Measurements from ENCODE around the gene SLCO2A1. TPM values are rescaled to one million over a fixed set of nuclear protein-coding genes. Genes with fewer than 3 reads are reported as not detected.

Gene SLCO2A1
- total RNA-seq = under 0.01 and 0.36 TPM in 2 replicates

GRCh38 chr3:134029734-134030378 is at the start of gene SLCO2A1:
Gene SLCO2A1, minus strand, starts transcription at chr3:134029925. Its CDS starts 123 bp downstream, at chr3:134029802.
- H3K27me3 ChIP-seq (ENCODE audit: insufficient read depth, low read length) = peaks cover 29% of the 10 kb centered on the region
- peak within 1 kb of the TSS; percentile 76 for H3K4me2 ChIP-seq (ENCODE audit: insufficient read depth, low read length)
- H4K20me1 ChIP-seq (ENCODE audit: insufficient read depth, low read length) = no peaks in the 10 kb centered on the region
- H2AFZ ChIP-seq (ENCODE audit: low read length) = peak within 1 kb of the TSS; percentile 41
- H3K4me1 ChIP-seq (ENCODE audit: insufficient read depth, low read length) = peaks cover 6% of the 10 kb centered on the region
- no peaks in the 10 kb centered on the region for H3K9me3 ChIP-seq (ENCODE audit: low read depth, low read length)
- H3K27ac ChIP-seq (ENCODE audit: low read depth, low read length) = no peak within 1 kb of the TSS
- H3K79me2 ChIP-seq (ENCODE audit: insufficient read depth, low read length) = no peaks in the 10 kb centered on the region
- H3K4me3 ChIP-seq (ENCODE audit: insufficient read depth, low read length) = peak within 1 kb of the TSS; percentile 68
- no peaks in the 10 kb centered on the region for H3K36me3 ChIP-seq (ENCODE audit: insufficient read depth, low read length)
- DNase-seq (ENCODE audit: insufficient read length, low spot score, missing footprints) = peak; percentile 90
- TF ChIP-seq CTCF (IDR thresholded peaks at IDR 0.05; ENCODE audit: extremely low read depth, low read depth, low read length) = no peak

- Histone ChIP-seq H2AFZ (ENCODE audit: low read length) (no peak overlapping the region), H3K79me2 (ENCODE audit: insufficient read depth, low read length) (no peaks in the 10 kb centered on the region), H3K4me1 (ENCODE audit: insufficient read depth, low read length) (peaks cover 20% of the 10 kb centered on the region), H3K27me3 (ENCODE audit: insufficient read depth, low read length) (no peaks in the 10 kb centered on the region), H3K27ac (ENCODE audit: low read depth, low read length) (peak overlapping the region; percentile 35), H3K36me3 (ENCODE audit: insufficient read depth, low read length) (no peaks in the 10 kb centered on the region), H4K20me1 (ENCODE audit: insufficient read depth, low read length) (no peaks in the 10 kb centered on the region), H3K9me3 (ENCODE audit: low read depth, low read length) (peaks cover 6% of the 10 kb centered on the region), H3K4me3 (ENCODE audit: insufficient read depth, low read length) (no peak overlapping the region), H3K4me2 (ENCODE audit: insufficient read depth, low read length) (no peak overlapping the region)
- TF ChIP-seq CTCF (IDR thresholded peaks at IDR 0.05; ENCODE audit: extremely low read depth, low read depth, low read length) = no peak
- DNase-seq (ENCODE audit: insufficient read length, low spot score, missing footprints) = no peak
Measured at GRCh38 chr3:134079111-134079547, 49.4 kb upstream of the SLCO2A1 start.

GRCh38 chr3:134078169-134078831 is 48.6 kb upstream of the SLCO2A1 start:
- Histone ChIP-seq H3K27ac (ENCODE audit: low read depth, low read length) (peak overlapping the region; percentile 74), H3K4me3 (ENCODE audit: insufficient read depth, low read length) (no peak overlapping the region), H3K9me3 (ENCODE audit: low read depth, low read length) (peaks cover 6% of the 10 kb centered on the region), H4K20me1 (ENCODE audit: insufficient read depth, low read length) (no peaks in the 10 kb centered on the region), H3K27me3 (ENCODE audit: insufficient read depth, low read length) (no peaks in the 10 kb centered on the region), H3K4me1 (ENCODE audit: insufficient read depth, low read length) (peaks cover 20% of the 10 kb centered on the region), H3K36me3 (ENCODE audit: insufficient read depth, low read length) (no peaks in the 10 kb centered on the region), H3K79me2 (ENCODE audit: insufficient read depth, low read length) (no peaks in the 10 kb centered on the region), H2AFZ (ENCODE audit: low read length) (no peak overlapping the region), H3K4me2 (ENCODE audit: insufficient read depth, low read length) (no peak overlapping the region)
- TF ChIP-seq CTCF (IDR thresholded peaks at IDR 0.05; ENCODE audit: extremely low read depth, low read depth, low read length) = no peak
- DNase-seq (ENCODE audit: insufficient read length, low spot score, missing footprints) = peak; percentile 90

- Histone ChIP-seq H3K9me3 (ENCODE audit: low read depth, low read length) (peaks cover 6% of the 10 kb centered on the region), H3K4me2 (ENCODE audit: insufficient read depth, low read length) (no peak overlapping the region), H3K4me3 (ENCODE audit: insufficient read depth, low read length) (no peak overlapping the region), H3K27me3 (ENCODE audit: insufficient read depth, low read length) (no peaks in the 10 kb centered on the region), H3K4me1 (ENCODE audit: insufficient read depth, low read length) (peaks cover 20% of the 10 kb centered on the region), H3K27ac (ENCODE audit: low read depth, low read length) (peak overlapping the region; percentile 74), H3K36me3 (ENCODE audit: insufficient read depth, low read length) (no peaks in the 10 kb centered on the region), H3K79me2 (ENCODE audit: insufficient read depth, low read length) (no peaks in the 10 kb centered on the region), H4K20me1 (ENCODE audit: insufficient read depth, low read length) (no peaks in the 10 kb centered on the region), H2AFZ (ENCODE audit: low read length) (no peak overlapping the region)
- no peak for TF ChIP-seq CTCF (IDR thresholded peaks at IDR 0.05; ENCODE audit: extremely low read depth, low read depth, low read length)
- DNase-seq (ENCODE audit: insufficient read length, low spot score, missing footprints) = no peak
Measured at GRCh38 chr3:134077649-134078161, 48.0 kb upstream of the SLCO2A1 start.

All from osteoblast (primary cell).